NCI-H2196 treated with DMSO at 0.1 percent for 48 hours (cell line): ENCODE results near the gene GNG5.
"Not testable (repeated sequence)": the region's sequence is repeated elsewhere in the genome, so short reads cannot be mapped to it uniquely, and the experiment has no call there.

Source experiments
- DNase-seq: peaks from one replicate; lab custom pipeline; 2025; ENCODE audit not compliant: unreplicated experiment; lab: John Stamatoyannopoulos, UW

The GNG5 gene

DNA sequence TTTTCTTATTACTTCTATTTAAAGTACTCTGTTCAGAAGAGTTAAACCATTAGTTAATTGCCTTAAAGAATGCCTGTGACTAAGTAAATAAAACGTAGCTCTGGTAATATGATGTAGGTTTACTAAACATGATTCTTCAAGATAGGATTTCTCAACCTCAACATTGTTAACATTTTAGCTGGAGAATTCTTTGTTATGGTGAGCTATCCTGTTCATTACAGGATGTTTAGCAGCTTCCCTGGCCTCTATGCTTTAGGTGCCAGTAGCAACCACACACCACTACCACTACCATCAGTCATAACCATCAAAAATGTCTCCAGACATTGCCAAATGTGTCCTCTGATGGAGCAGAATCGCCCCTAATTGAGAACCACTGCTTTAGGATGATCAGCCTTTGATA lies 16.6 kb downstream of the GNG5 start:
- DNase-seq: no peak

DNA sequence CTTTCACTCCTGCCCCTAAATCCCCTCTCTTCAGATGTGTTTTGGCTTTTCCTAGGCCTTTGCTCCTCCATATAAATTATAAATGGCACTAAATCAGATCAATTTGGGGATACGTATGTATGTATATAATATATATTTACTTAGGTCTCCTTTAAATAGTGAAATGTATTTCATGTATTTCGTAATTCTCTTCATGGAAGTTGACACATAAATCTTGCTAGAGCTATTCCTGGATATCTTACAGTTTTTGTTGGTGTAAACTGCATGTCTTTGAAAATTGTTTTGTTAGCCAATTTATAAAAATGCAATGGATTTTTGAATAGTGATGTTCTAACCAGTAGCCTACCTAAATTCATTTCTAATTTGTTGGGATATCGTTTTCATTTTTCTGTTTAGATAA lies 18.3 kb downstream of the GNG5 start:
- no peak for DNase-seq

- no peak for DNase-seq
Measured at GRCh38 chr1:84481317-84481716, 25.1 kb downstream of the GNG5 start.

- DNase-seq: no peak
Measured at GRCh38 chr1:84480650-84481049, 25.7 kb downstream of the GNG5 start.

DNA sequence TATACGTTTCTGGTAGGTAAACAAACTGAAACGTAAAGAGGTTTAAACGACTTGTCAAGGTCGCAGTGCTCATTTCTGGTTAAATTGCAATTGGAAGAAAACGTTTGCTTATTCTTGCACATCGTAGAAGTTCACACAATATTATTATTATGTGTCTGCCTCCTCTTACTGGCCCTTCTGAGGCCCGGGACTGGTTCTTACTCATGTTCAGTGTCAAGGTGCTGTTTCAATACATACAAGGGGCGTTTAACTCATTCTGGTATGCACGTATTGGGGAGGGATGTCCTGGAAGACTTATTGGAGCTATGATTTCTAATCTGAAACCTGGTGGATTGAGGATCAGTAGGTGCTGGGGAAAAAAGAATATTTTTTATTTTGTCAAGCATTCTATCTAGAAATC lies 26.4 kb downstream of the GNG5 start:
- DNase-seq: no peak

DNA sequence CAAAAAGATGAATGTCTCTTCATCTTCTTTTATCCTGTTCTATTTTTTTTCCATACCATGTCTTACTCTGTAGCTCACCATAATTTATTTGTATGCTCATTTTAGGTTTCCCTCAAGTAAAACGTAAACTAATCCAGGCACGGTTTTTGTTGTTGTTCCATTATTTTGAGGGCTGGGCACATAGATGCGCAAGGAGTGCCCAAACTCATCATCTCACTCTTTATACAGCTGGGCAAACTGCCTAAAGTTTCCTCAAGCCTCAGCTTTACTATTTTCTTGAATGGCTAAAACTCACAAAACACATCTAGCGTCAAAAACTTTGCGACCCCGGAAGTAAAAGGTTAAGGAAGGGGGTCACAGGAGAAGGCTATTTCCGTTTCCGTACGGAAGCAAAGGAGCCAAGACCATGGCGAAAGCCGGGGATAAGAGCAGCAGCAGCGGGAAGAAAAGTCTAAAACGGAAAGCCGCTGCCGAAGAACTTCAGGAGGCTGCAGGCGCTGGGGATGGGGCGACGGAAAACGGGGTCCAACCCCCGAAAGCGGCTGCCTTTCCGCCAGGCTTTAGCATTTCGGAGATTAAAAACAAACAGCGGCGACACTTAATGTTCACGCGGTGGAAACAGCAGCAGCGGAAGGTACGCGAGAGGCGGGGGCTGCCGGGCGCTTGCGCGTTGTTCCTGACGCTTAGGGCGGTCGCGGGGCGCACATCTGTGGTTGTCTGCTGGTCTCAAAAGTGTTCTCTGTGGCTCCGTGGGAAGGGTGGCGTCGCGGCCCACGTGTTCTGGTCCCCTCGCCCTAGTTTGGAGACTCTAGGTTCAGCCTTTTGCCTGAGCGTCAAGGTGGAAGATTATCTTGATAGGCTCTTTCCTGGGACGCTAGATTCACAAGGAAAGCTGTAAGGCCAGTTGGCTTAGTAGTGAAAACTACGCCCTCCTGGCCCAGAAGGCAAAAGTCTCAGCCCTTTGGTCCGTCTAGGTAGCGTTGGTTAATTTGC lies 27.2 kb downstream of the GNG5 start, which contains the start of gene RPF1:
TSS of gene RPF1 (plus strand) at position 391 of the 993 bp plus-strand sequence. CDS start at position 407, 16 bp downstream.
- peak; percentile 36 for DNase-seq

DNA sequence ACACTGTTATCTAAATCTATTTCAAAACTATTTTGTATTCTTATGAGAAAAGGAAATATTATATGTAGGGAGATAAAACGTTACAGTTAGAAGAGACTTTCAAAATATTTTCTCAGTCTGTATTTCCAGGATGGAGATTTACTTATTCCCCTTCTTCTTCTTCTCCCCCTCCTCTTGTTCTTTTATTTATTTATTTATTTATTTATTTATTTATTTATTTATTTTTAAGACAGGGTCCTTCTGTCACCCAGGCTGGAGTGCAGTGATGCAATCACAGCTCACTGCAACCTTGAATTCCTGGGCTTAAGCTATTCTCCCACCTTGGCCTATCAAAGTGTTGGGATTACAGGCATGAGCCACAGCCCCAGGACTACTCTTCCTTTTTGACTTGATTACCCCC lies 30.2 kb downstream of the GNG5 start:
- DNase-seq: no peak

DNA sequence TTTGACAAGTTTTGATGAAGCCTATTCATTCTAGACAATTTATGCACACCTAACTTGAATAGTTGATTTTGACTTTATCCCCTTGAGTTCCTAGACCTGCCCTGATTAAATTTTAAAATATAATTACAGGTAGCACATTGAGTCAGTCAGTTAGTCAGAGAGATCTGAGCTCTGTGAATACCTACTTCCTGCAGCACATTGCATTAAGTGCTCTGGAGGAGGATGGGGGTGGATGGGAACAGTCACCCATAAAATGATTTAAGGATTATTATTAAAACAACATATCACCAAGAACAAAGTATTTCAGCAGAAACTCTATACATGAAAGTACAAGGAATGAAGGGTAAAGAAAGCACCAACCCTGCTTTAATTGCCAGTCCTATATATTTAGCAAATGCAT lies 39.1 kb downstream of the GNG5 start:
- no peak for DNase-seq

GRCh38 chr1:84462118-84462517 lies 44.3 kb downstream of the GNG5 start:
- no peak for DNase-seq

- no peak for DNase-seq
Measured at GRCh38 chr1:84452436-84452835, 53.9 kb downstream of the GNG5 start.

- DNase-seq: no peak
Measured at GRCh38 chr1:84450910-84451309, 55.5 kb downstream of the GNG5 start.

DNA sequence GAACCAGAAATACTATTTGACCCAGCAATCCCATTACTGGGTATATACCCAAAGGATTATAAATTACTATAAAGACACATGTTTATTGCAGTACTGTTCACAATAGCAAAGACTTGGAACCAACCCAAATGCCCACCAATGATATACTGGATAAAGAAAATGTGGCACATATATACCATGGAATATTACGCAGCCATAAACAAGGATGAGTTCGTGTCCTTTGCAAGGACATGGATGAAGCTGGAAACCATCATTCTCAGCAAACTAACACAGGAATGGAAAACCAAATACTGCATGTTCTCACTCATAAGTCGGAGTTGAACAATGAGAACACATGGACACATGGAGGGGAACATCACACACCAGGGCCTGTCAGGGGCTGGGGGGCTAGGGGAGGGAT lies 57.7 kb downstream of the GNG5 start:
- not testable (repeated sequence) for DNase-seq
